ENCODE data around the gene ALLC. TPM values are rescaled to one million over a fixed set of nuclear protein-coding genes. Genes with fewer than 3 reads are reported as not detected.

Gene ALLC
- total RNA-seq, 2 donors from 2014 or later = not detected

- Histone ChIP-seq H3K9ac (ENCODE audit: extremely low read depth, low read length, poor library complexity, severe bottlenecking) (no peak overlapping the region), H3K27me3 (ENCODE audit: control insufficient read depth, insufficient read depth, low read length, poor library complexity, severe bottlenecking) (peaks cover 31% of the 10 kb centered on the region), H3K4me3 (ENCODE audit: low read length) (no peak overlapping the region), H3K9me3 (ENCODE audit: control insufficient read depth, low read length) (no peaks in the 10 kb centered on the region), H3K36me3 (ENCODE audit: control insufficient read depth, insufficient read depth, low read length) (no peaks in the 10 kb centered on the region), H3K4me1 (ENCODE audit: control insufficient read depth, insufficient read depth, low read length) (no peaks in the 10 kb centered on the region), H3K27ac (ENCODE audit: low read depth, low read length) (no peak overlapping the region)
- no peak for DNase-seq
- 75 to 77% methylated on average over 1 to 2 of the region's 2 CpGs for WGBS, 2 experiments (ENCODE audit: insufficient coverage in 1 of 2, insufficient read length in 1 of 2)
- Mint-ChIP-seq H3K27ac (no peak overlapping the region), H3K4me3 (no peak overlapping the region), H3K36me3 (ENCODE audit: low read depth) (no peaks in the 10 kb centered on the region), H3K27me3 (ENCODE audit: insufficient read depth) (peaks cover 39% of the 10 kb centered on the region), H3K9me3 (peaks cover 7% of the 10 kb centered on the region), H3K4me1 (peaks cover 7% of the 10 kb centered on the region)
- no peak for TF ChIP-seq CTCF (conservative IDR thresholded peaks at IDR 0.05)
Measured at GRCh38 chr2:3705782-3706181, 47.8 kb downstream of the ALLC start.

GRCh38 chr2:3706892-3707291, 48.9 kb downstream of the ALLC start:
- no peak overlapping the region for H3K27ac ChIP-seq (ENCODE audit: low read depth, low read length)
- H3K36me3 ChIP-seq (ENCODE audit: control insufficient read depth, insufficient read depth, low read length) = no peaks in the 10 kb centered on the region
- peaks cover 10% of the 10 kb centered on the region for H3K9me3 Mint-ChIP-seq
- H3K9ac ChIP-seq (ENCODE audit: extremely low read depth, low read length, poor library complexity, severe bottlenecking) = no peak overlapping the region
- no peaks in the 10 kb centered on the region for H3K36me3 Mint-ChIP-seq (ENCODE audit: low read depth)
- H3K4me3 Mint-ChIP-seq = no peak overlapping the region
- H3K4me1 Mint-ChIP-seq = peaks cover 7% of the 10 kb centered on the region
- peaks cover 20% of the 10 kb centered on the region for H3K27me3 ChIP-seq (ENCODE audit: control insufficient read depth, insufficient read depth, low read length, poor library complexity, severe bottlenecking)
- no peak for DNase-seq
- H3K9me3 ChIP-seq (ENCODE audit: control insufficient read depth, low read length) = no peaks in the 10 kb centered on the region
- no peak overlapping the region for H3K27ac Mint-ChIP-seq
- H3K27me3 Mint-ChIP-seq (ENCODE audit: insufficient read depth) = peaks cover 28% of the 10 kb centered on the region
- WGBS, 2 experiments (ENCODE audit: insufficient coverage in 1 of 2, insufficient read length in 1 of 2) = 80 to 85% methylated on average over 1 to 5 of the region's 5 CpGs
- H3K4me1 ChIP-seq (ENCODE audit: control insufficient read depth, insufficient read depth, low read length) = no peaks in the 10 kb centered on the region
- H3K4me3 ChIP-seq (ENCODE audit: low read length) = no peak overlapping the region
- no peak for TF ChIP-seq CTCF (conservative IDR thresholded peaks at IDR 0.05)

GRCh38 chr2:3708576-3708975, 50.6 kb downstream of the ALLC start:
- DNase-seq = no peak
- no peak for TF ChIP-seq CTCF (conservative IDR thresholded peaks at IDR 0.05)
- Mint-ChIP-seq H3K36me3 (ENCODE audit: low read depth) (no peaks in the 10 kb centered on the region), H3K4me3 (no peak overlapping the region), H3K9me3 (peaks cover 7% of the 10 kb centered on the region), H3K4me1 (peaks cover 4% of the 10 kb centered on the region), H3K27me3 (ENCODE audit: insufficient read depth) (peaks cover 13% of the 10 kb centered on the region), H3K27ac (no peak overlapping the region)
- no peaks in the 10 kb centered on the region for H3K4me1 ChIP-seq (ENCODE audit: control insufficient read depth, insufficient read depth, low read length)
- no peak overlapping the region for H3K27ac ChIP-seq (ENCODE audit: low read depth, low read length)
- WGBS, 2 experiments (ENCODE audit: insufficient coverage in 1 of 2, insufficient read length in 1 of 2) = 83 to 88% methylated on average over 4 of the region's 4 CpGs
- no peaks in the 10 kb centered on the region for H3K9me3 ChIP-seq (ENCODE audit: control insufficient read depth, low read length)
- no peak overlapping the region for H3K9ac ChIP-seq (ENCODE audit: extremely low read depth, low read length, poor library complexity, severe bottlenecking)
- no peaks in the 10 kb centered on the region for H3K36me3 ChIP-seq (ENCODE audit: control insufficient read depth, insufficient read depth, low read length)
- peaks cover 4% of the 10 kb centered on the region for H3K27me3 ChIP-seq (ENCODE audit: control insufficient read depth, insufficient read depth, low read length, poor library complexity, severe bottlenecking)
- H3K4me3 ChIP-seq (ENCODE audit: low read length) = no peak overlapping the region

Measured in endodermal cell (in vitro differentiated cells).